BJ (cell line): Measurements from ENCODE around the gene CD9. TPM values are rescaled to one million over a fixed set of nuclear protein-coding genes. Genes with fewer than 3 reads are reported as not detected.

Source experiments
- CTCF ChIA-PET: fragments of 350-600 bp; formaldehyde crosslinking; extraction: SDS; loops from one replicate; lab custom pipeline; 2021; ENCODE audit warnings: antibody characterized with exemption, inconsistent platforms; lab: Yijun Ruan, JAX
- POLR2A ChIA-PET: fragments of 300-600 bp; sonication (Branson Sonifier 250); formaldehyde crosslinking; extraction: SDS; loops from one replicate; lab custom pipeline; 2021; ENCODE audit warnings: antibody characterized with exemption; lab: Charles Lee
- DNase-seq: peaks from one replicate; pipeline ENCODE4 v3.0.0-alpha.2; 2011; ENCODE audit warnings: low read depth
- H3K27me3 ChIP-seq: 2 replicates; pipeline ENCODE4 v1.6.0; 2011; ENCODE audit warnings: low read length; ENCODE audit not compliant: control insufficient read depth, insufficient read depth
- H3K36me3 ChIP-seq: 2 replicates; pipeline ENCODE4 v1.5.1; 2011; ENCODE audit warnings: low read length; ENCODE audit not compliant: control insufficient read depth, insufficient read depth
- H3K4me3 ChIP-seq: 2 replicates; pipeline ENCODE4 v1.5.1; 2011; ENCODE audit warnings: low read depth, mild to moderate bottlenecking, control low read depth, low read length
- polyA plus RNA-seq: library from polyadenylated mRNA; depleted of rRNA; stranded (reverse); fragments of >200 nt; gene quantifications from 2 replicates; pipeline ENCODE4 v1.2.3, GENCODE V29; 2011
- TF ChIP-seq, protein P1 (sequence below): IDR thresholded peaks from 2 replicates; pipeline ENCODE4 v1.5.1; 2011; ENCODE audit warnings: low read depth, mild to moderate bottlenecking, control low read depth, inconsistent platforms, low read length, moderate library complexity; ENCODE audit not compliant: insufficient read depth

CD9 gene
- polyA plus RNA-seq, 1 experiment: 86.0 TPM

DNA sequence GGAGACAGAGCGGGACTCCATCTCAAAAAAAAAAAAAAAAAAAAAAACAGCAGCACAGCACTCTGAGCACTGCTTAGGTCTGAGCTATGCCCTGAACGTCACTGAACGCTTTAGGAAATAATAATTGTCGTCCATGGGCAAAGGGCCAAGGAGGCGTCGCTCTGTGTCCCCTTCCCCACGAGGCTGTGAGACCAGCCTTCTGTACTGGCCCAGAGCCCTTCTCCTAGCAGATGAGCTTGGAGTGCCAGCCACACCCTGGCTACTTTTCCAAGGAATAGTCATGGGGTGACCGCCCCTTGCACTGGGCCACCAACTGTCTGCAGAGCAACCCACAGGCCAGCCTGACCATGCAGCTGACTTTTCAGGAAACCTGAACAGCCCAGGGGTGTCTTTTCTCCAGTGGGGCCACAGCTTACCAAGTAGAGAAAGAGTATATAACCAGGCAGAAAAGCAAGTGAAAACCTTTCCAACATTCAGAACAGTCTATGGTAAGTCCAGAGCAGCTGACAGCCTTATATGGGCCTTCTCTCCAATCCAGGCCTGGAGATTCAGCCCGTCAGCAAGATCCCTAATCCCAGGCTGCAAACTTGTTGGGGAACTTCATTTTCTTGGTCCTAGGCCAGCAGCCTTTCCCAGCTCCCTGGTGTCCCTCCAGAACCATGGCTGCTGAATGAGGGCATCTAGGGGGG is 28.5 kb downstream of the CD9 start:
- Histone ChIP-seq H3K27me3 (no peaks in the 10 kb centered on the region), H3K36me3 (peaks cover 2% of the 10 kb centered on the region), H3K4me3 (no peak overlapping the region)
- ChIA-PET CTCF (interaction anchor here (0.6 to 4.1 kb wide), 11 partner anchors 8 to 644 kb away, joined by 3 to 34 read pairs (median 7); partner anchors contain the start of genes CD9 and SPSB2), POLR2A (no interaction called here)
- no peak for DNase-seq
- TF ChIP-seq, protein P1, sequence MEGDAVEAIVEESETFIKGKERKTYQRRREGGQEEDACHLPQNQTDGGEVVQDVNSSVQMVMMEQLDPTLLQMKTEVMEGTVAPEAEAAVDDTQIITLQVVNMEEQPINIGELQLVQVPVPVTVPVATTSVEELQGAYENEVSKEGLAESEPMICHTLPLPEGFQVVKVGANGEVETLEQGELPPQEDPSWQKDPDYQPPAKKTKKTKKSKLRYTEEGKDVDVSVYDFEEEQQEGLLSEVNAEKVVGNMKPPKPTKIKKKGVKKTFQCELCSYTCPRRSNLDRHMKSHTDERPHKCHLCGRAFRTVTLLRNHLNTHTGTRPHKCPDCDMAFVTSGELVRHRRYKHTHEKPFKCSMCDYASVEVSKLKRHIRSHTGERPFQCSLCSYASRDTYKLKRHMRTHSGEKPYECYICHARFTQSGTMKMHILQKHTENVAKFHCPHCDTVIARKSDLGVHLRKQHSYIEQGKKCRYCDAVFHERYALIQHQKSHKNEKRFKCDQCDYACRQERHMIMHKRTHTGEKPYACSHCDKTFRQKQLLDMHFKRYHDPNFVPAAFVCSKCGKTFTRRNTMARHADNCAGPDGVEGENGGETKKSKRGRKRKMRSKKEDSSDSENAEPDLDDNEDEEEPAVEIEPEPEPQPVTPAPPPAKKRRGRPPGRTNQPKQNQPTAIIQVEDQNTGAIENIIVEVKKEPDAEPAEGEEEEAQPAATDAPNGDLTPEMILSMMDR: no peak

DNA sequence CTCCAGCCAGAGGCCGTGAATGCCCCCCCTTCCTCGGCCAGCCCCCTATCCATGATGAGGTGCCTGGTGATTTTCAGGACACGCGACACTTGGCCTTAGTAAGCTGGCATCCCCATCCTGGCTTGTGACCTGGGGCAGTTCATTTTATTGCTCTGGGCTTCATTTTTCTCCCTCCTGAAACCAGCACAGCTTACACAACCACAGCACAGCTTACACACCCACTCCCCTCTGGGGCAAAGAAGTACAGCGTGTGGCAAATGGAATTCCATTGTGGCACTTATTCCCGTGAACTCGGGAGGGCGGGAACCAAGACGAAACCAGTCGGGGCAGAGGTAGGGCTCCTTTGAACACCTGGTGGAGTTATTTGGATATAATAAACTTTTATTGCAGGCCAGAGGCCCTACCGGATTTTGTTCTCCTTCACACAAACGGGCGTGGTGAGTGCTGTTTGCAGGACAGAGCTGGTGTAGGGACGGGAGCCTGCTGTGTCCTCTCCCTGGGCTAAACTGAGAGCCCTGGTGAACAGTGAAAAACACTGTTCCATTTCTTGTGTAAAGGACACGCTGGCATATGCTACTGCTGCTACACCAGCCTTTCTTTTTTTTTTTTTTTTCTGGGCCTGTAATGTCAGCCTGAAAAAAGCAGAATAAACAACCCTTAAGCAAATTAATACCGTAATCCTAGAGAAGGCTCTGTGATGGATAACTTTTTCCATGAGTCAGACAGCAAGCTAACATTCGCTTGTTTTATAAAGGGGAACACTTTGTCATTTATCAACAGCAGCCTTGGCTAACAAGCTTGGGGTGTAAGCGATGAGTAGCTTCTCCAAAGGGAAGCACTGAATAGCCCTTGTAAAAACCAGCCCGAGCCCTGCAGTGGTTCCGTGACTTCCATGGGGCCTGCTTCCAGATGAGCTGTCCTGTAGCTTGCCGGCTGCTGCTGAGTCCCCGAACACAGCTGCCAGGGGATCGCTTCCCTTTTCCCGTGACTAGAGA is 29.3 kb downstream of the CD9 start:
- CTCF ChIA-PET: interaction anchor here (0.6 to 4.1 kb wide), 12 partner anchors 8 to 241 kb away, joined by 3 to 34 read pairs (median 6); partner anchors contain the start of gene CD9

GRCh38 chr12:6230321-6231110 is 30.3 kb downstream of the CD9 start:
- ChIA-PET CTCF (interaction anchor here (0.6 to 4.1 kb wide), 7 partner anchors 9 to 194 kb away, joined by 3 to 34 read pairs (median 7); partner anchors contain the start of gene CD9), POLR2A (interaction anchor here (0.7 kb wide), 1 partner anchor 1117 kb away, joined by 14 read pairs; no protein-coding TSS in a partner anchor)
- DNase-seq: no peak
- TF ChIP-seq, protein P1: no peak
- Histone ChIP-seq H3K4me3 (no peak overlapping the region), H3K27me3 (no peaks in the 10 kb centered on the region), H3K36me3 (peaks cover 4% of the 10 kb centered on the region)

More for the DNA sequence above, 29.3 kb downstream of the CD9 start:
- no peaks in the 10 kb centered on the region for H3K27me3 ChIP-seq
- DNase-seq: peak; percentile 87
- POLR2A ChIA-PET: interaction anchor here (0.7 kb wide), 1 partner anchor 1116 kb away, joined by 14 read pairs; no protein-coding TSS in a partner anchor
- no peak overlapping the region for H3K4me3 ChIP-seq
- TF ChIP-seq, protein P1: no peak
- peaks cover 2% of the 10 kb centered on the region for H3K36me3 ChIP-seq

DNA sequence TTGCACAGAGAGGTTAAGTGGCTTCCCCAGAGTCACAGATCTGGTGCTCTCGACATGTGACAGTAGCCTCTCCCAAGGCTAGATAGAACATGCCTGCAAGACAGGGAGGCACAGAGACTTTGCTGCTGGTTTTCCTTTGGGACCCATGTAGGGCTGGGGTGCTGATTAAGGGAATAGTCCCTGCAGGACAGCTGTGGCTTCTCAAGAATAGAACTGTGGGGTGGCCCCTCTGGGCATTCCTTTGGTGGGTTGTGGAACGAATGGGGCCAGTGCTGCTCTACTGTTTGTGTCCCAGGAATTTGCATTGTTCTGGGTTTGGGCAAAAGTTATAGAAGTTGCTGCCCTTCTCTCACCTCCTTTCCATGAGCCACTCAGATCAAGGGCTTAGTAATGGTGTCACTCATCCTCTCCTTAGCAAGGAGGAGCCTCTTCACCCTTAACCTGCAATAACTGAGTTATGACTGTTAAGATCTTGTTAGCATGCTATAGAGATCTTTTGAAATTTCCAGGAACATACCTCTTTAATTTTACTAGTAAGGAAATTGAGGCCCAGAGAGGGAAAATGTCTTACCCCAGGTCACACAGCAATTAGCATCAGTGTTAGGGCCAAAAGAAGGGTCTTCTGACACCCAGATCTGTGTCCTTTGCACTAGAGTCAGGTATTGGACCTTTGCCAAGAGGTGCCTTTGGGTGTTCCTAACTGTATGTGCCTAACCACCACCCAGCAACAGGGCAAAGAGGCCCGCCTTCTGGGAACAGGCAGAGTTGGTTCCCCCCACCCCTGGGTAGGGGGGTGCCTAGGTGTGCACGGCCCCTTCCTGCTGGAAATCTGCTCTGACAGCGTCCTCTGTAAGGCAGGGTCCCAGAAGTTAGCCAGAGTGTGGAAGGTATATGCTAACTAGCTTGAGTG is 31.4 kb downstream of the CD9 start:
- Histone ChIP-seq H3K27me3 (no peaks in the 10 kb centered on the region), H3K36me3 (peaks cover 6% of the 10 kb centered on the region), H3K4me3 (no peak overlapping the region)
- POLR2A ChIA-PET: no interaction called here
- CTCF ChIA-PET: interaction anchor here (0.6 to 1.0 kb wide), 3 partner anchors 38 to 265 kb away, joined by 3 read pairs; no protein-coding TSS in a partner anchor
- no peak for DNase-seq
- TF ChIP-seq, protein P1: no peak
